HG02623 (cell line): ENCODE results near the gene SLCO3A1.
"Not testable (repeated sequence)": the region's sequence is repeated elsewhere in the genome, so short reads cannot be mapped to it uniquely, and the experiment has no call there.

ENCODE experiments used
- ATAC-seq: cut with Tn5 transposase; IDR thresholded peaks from one replicate; pipeline ENCODE4 v1.9.1; 2021; ENCODE audit warnings: moderate library complexity; ENCODE audit not compliant: unreplicated experiment

The SLCO3A1 gene

DNA sequence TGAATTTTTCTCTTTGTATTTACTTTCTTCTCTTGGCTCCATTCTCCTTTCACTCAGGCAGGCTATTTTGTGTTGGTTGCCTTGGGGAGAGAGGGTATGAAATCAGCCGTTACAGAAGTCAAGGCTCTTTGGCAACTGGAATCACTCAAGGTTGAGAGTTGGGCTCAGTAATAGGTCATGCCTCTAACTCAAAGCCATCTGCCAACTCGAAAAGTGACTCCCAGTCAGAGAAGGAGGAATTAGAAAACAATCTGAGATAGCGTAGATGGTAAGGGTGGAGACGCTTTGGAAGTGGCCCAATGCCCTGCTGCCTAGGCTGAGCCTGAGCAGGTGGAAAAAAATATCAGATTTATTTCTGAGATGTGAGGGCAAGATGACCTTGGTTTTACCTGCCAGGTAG lies 334.5 kb downstream of the SLCO3A1 start:
- ATAC-seq = no peak

- no peak for ATAC-seq
Observed at GRCh38 chr15:92189166-92189565, 335.7 kb downstream of the SLCO3A1 start.

GRCh38 chr15:92195241-92195640 lies 341.7 kb downstream of the SLCO3A1 start:
- ATAC-seq = no peak

GRCh38 chr15:92196342-92196741 lies 342.8 kb downstream of the SLCO3A1 start:
- ATAC-seq = no peak

DNA sequence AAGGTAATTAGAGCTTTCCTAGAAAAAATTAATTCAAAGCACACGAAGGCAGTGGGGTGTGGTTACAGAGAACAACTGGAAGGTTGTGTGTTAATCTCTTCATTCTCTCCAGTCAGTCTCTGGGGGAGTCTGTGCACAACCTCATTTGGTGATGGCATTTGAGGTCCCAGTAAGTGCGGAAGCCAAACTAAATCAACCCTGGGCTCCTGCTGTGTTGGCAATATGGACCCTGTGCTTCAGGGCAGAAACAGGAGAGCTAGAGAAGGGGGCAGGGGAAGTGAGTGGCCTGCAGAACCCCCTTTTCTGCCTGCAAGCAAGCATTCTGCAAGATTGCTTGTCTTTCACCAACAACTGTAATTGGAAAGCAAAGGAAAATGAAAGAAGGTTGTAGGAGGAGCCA lies 344.2 kb downstream of the SLCO3A1 start:
- ATAC-seq = no peak

DNA sequence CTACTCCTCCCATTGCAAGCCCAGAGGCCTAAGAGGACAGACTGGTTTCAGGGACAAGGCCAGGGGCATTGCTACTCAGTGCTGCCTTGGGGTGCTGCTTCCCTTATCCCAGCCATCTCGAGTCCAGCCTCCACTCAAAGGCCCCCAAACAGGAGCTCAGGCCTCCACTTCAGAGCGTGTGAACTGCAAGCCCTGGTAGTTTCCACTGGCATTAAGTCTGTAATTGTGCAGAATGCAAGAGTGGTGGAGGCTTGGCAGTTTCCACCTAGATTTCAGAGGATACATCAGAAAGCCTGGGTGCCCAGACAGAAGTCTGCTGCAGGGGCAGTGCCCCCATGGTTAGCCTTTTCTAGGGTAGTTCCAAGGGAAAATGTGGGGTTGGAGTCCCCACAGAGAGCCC lies 347.4 kb downstream of the SLCO3A1 start:
- ATAC-seq = no peak

DNA sequence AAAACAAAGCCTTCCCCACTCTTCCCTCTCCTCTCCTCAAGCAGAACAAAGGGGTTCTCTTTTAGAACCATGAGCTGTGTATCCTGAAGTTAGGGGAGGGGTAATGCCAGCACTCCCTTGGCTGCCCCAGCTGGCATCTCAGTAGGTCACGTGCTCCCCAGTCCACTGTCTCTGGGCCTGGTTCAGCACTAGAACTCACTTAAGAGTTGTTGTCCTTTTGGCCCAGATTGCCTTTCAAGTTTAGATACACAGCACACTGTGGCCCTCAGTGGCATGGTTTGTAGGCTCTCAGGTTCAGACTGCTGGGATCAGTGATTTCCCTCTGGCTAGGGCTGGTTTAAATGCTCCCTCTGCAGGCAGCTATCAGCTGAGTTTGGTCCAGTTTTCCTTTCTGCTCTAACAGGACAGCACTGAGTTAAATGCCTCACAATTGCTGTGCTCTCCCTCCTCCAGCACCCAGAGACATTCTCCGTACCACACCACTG lies 351.8 kb downstream of the SLCO3A1 start:
- no peak for ATAC-seq

DNA sequence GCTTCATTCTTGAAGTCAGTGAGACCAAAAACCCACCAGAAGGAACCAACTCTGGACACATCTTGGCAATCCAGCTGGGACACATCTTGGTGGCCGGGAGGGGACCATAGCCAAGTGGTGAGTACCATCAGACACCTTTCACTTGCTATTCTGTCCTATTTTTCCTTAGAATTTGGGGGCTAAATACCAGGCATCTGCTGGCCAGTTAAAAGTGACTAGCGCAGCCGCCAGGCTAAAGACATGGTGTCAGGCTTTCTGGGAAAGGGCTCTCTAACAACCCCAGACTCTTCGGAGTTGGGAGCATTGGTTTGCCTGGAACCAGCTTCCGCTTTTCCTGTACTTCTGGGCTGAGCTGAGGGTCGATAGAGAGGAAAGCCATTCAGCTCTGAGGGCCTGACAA lies 354.1 kb downstream of the SLCO3A1 start:
- not testable (repeated sequence) for ATAC-seq
